NOMO-1 treated with dmso at 0.1 percent for 144 hours (cell line): ENCODE results near the gene TBCC.
A peak's percentile ranks its signal among the peaks of the same experiment; 100 is the strongest.

Source experiments
- DNase-seq: peaks from one replicate; lab custom pipeline; 2025; ENCODE audit not compliant: unreplicated experiment; lab: John Stamatoyannopoulos, UW

Gene TBCC

GRCh38 chr6:42774201-42774600, 28.3 kb upstream of the TBCC start:
- no peak for DNase-seq

DNA sequence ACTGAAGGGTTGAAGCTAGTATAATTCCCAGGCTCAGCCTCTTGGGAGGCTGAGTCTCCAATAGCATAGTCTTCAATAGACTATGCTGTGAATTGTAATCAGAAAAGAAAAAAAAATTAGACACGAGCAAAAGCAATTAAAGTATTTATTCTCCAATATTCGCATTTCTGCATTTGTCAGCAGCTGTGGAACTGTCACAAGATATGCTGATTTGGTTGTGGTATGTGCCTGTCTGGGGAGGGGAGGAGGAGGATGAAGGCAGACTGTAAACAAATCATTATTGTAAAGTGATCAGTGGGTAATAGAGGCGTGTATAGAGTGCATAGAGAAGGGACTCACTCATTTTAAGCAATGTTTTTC, 25.8 kb upstream of the TBCC start:
- DNase-seq = no peak

DNA sequence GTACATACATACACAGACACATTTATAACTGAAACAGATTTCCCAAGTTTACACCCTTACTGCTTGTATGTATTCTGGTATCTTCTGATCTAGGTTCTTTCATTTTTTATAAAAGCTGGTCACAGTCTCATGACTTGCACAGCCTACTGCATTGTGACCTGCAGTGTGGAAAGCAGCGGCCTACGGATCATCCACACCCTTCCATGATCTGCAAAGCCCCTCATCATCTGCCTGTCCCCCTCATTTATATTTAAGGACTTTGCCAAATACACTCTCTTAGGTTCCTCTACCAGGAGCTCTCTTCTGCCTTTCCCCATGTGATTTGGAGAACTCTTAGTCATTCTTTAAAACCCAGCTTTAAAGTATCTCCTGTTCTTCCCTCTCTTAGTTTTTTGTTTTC, 23.9 kb upstream of the TBCC start:
- DNase-seq = no peak

- no peak for DNase-seq
These were observed 23.1 kb upstream of the TBCC start for GRCh38 chr6:42769051-42769450.

DNA sequence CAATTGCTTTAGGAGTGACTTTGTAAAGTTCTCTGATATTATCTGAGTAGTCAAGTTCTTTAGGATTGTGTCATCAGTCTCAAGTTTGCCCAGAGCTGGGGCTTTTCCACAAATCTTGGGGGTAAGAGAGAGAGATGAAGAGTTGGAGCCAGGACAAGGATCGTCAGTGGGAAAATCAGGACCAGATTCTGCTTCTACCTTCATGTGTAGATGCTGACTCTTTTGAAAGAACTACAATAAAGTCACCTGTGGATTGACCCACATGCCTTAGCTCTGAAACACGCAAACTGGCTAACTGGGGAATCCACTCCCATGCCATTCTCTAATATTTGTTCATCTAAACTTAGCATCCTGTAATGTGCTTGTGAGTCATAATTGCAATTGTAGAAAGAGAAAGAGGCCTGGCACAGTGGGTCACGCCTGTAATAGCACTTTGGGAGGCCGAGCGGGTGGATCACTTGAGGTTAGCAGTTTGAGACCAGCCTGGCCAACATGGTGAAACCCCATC, 20.3 kb upstream of the TBCC start:
- no peak for DNase-seq

DNA sequence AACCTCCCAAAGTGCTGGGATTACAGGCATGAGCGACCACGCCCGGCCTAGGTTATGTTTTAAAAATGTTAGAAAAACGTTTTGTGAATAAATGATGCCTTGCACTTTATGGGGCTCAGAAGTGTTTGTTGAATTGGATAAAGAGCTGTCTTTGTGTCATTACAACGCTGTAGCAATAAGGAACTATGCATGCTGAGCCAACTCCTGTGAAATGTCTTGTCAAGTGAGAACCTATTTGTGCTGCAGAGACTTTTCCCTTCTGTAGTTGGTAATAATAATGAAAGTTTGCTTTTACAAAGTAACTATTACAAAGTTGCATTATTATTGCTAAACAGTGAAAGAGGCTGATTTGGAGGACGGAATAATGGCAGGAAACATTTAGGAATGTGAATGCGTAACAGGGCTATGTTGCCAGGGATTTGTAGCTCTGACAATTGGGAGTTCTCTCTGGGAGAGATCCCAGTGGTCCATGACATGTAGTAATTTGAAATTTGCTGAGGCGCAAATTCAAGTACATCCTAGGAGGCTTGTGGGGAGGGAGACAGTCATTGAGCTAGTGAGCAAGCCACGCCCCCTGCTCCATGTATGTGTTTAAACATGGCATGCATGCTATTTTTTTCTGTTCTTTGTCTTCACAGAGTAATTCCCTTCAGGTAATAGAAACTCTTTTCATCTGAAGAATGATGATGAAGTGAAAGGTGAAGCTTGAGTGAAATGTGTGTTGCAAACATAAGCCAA, 19.2 kb upstream of the TBCC start:
- no peak for DNase-seq

DNA sequence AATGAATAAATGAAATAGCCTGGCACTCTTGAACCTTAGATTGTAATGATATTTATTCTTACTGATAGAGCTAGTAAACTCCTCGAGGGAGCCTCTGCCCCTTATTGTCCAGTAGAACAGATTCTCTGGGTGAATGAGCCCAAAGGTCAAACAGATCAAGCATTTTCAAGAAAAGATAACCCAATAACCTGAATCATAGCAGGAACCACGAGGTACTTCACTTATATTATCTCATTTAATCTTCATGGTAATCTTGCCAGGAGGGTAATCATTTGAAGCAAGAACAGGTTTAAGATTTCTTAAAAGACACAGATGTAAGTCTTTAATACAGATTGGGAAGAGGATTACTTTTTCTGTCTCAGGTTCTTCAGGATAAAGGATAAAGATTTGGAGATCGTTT, 17.0 kb upstream of the TBCC start:
- no peak for DNase-seq

DNA sequence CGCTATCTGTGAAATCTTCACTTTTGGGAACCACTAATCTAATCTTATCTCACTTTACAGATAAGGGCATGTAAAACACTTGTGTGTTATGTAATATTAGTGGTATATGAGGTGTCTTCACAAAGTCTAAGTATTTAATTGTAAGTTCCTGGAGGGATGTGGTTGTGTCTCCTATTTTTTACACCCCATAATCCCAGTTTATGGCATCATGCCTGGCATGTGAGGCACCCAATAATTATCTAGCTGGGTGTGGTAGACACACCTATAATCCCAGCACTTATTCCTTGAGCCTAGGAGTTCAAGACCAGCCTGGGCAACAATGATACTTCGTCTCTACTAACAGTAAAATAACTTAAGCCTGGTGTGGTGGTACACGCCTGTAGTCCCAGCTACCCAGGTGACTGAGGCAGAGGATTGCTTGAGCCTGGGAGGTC, 16.5 kb upstream of the TBCC start:
- DNase-seq = no peak

GRCh38 chr6:42761287-42762067, 15.6 kb upstream of the TBCC start:
- DNase-seq = no peak

DNA sequence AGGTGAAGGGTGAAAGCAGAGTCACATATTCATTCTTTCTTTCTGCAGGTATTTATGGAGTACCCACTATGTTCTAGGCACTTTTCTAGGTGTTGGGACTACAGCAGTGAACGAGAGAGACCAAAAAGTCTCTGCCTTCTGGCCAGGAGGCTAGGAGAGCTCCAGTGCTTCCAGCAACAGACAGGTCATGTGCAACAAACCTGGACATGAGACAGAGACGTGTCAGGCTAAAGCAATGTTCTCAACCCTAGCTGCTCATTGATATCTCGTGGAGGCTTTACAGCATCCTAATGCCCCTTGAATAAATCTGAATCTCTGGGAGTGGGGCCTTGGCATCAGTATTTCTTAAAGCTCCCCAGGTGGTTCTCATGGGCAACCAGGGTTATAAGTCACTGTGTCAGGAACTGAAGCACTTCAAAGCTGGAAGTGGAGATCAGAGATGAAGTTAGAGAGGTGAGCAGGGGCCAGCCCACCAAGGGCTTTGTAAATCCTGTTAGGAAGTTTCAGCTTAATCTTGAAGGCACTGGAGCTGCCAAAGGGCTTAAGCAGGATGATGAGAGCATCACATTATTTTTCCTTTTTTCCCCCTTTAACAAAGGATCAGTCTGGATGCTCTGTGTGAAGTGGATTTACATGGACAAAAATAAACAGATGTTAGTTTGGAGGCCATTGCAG, 13.0 kb upstream of the TBCC start:
- DNase-seq = no peak

- DNase-seq = no peak
These were observed 10.8 kb upstream of the TBCC start for GRCh38 chr6:42756722-42757121.

GRCh38 chr6:42754759-42755158, 8.9 kb upstream of the TBCC start:
- DNase-seq = no peak

DNA sequence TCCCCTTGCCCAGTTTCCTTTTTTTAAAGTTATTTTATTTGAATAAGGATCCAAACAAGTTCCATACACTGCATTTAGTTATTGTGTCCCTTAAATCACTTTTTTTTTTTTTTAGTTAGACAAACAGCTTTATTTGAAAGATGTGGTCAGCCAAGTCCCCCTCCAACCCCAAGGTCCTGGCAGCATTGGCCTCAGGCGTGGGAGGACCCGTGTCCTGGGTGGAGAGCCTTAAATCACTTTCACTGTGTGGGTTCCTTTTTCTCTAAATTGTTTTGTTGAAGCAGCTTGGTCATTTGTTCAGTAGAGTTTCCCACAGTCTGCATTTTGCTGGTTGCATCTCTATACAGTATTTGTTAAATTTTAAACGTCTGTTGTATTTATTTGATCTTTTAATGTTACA, 5.2 kb upstream of the TBCC start:
- DNase-seq = no peak

DNA sequence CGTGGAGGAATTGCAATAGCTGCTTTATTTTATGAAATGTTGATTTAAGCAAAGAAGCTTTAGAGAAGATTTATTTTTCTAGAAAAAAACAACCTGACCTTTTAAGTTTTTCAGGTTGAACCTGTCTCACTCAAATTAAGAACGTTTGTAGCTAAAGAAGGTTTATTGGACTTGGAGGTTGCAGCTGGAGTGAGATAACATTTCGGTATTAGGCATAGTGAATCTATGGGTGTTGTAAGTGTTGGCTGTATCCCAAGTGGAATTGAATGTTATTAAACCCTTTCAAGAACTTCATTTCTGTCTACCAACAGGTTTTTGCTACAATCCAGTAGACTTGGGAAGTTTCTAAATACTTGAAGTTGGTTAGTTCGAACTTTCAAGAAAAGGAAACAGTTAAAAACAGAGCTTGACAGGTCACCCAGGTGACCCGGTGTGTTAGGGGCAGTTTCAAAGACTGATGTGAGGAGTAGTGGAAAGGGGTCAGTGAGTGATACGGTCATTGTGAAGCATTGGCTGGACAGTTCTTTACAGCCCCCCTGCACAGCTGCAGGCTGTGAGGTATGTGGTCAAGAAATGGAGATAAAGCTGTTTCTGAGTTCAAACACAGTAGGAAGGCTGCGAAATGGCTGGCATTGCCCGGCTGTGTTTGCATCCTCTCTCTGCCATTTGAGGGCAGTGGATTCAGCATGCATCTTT, 2.4 kb upstream of the TBCC start:
- no peak for DNase-seq

DNA sequence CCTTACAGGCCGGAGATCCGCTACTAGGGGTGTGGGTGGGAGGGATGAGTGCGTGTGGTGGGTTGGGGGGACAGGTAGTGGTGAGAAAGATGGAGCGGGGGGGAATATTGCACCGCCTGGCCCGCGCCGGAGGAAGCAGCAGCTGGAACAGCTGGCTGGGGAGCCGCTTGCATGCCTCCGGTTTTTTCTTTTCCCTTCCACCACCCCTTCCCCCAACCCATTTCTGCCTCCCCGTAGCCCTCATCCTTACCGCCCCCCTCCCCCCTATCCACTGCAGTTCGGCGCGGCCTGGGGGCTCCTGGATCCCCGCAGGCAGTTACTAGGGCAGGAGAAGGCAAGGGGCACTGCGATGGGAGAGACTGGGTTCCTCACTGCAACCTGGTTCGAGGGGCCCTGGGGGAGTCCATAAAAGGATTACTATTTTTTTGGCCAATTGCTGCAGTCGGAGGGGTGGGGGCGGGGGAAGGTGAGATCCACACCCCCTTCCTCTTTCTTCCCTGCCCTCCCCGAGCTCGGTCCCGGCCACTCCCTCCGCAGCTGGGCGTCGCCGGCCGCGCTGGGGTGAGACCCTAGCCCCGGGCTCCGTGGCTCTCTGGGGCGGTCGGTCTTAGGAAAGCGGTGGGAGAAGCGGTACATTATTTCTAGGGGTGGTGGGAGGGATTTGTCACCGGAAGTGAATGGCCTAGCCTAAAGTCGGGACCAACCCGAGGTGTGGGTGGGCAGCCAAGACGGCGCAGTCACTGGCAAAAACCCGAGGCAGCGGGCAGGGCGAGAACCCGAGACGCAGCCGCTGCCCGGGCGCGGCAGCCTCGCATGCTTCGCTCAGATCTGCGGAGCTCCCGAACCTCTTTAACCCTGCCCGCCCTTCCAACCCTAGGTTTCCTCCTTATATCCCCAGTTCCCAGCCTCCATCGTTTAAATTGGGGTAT, 824 bp upstream of the TBCC start:
- DNase-seq = peak; percentile 72

DNA sequence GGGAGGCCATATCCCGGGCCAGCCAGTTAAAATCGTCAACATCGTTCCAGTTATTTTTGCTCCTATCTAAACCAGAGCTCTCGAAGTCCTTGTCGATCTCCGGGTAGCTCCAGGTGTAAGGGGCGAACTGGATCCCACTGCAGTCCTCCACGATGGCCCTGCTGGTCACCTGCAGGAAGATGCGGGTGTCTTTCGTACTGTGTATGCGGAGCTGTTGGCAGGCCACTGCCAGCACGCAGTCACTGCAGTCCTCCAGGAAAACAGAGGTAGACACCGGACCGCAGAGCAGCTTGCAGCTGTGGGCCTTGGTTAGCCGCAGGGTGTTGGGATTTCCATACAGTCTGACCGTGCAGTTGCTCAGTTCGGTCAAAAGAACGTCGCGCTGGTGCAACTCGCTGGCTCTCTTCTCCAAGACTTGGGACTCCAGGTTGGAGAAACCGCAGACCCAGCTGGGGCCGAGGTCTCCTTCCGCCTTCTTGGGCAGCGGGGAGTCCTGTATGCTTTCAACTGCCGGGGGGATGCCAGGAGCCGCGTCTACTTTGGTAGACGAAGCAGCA, 742 bp downstream of the TBCC start:
- DNase-seq = peak; percentile 27

DNA sequence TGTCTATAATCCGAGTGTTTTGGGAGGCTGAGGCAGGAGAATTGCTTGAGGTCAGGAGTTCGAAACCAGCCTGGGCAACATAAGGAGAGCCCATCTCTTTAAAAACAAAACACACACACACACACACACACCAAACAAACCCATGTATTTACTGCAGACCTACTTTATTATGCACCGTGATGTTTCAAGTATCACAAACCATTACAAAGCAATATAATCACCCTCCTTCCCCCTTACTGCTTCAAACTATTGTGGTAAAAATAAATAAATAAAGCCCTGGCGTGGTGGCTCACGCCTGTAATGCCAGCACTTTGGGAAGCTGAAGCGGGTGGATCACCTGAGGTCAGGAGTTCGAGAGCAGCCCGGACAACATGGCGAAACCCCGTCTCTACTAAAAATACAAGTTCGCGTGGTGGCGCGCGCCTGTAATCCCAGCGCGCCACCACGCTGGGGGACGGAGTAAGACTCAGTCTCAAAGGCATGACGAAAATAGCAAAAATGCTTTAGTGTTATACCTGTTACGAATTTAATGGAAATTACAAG, 1.5 kb downstream of the TBCC start:
- DNase-seq = no peak

DNA sequence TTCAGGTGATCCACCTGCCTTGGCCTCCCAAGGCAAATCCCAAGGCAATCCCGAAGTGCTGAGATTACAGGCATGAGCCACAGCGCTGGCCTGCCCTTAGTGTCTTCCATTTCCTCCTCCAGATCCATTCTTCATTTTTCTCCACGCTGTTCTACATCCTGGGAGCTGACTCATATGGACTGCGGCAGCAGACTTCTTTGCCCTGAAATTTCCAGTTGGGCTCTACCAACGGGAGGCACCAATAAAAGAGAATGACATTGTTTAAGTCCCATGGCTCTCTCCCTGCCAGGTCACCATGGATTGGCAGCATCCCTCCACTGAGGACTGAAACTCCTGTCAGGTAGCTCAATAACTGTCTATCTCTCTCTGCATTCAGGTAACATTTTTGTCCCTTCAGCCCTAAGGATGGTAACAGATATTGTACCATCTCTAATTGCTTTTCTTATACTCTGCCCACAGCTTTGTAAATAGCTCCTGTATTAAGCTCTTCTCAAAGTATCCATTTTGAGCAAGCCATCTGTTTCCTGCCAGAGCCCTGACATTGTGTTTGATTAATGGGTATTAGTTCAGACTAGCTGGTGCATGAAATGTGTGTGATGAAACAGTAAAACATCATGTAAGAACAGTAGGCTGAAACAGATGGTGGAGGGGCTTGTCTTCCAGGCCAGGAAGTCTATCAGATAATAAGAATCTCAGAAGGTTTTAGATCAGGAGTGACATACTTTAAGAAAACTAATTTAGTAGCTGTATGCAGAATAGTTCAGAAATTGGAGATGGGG, 3.6 kb downstream of the TBCC start:
- peak; percentile 37 for DNase-seq

GRCh38 chr6:42740725-42741124, 5.2 kb downstream of the TBCC start:
- no peak for DNase-seq
